Kidney (tissue), 14 donors: ENCODE measurements around the gene OSBPL10. TPM values are rescaled to one million over a fixed set of nuclear protein-coding genes. Genes with fewer than 3 reads are reported as not detected.
A peak's percentile ranks its signal among the peaks of the same experiment; 100 is the strongest.

Experiments
- DNase-seq, 5 donors: peaks; one replicate each; pipeline ENCODE4 v3.0.0-alpha.2; 2013 to 2020
- FAIRE-seq: peaks from 2 replicates; lab custom pipeline; 2012; peaks lifted over from hg19 to GRCh38; lab: Jason Lieb, UNC
- H3K27ac ChIP-seq, 2 donors: one replicate each; pipeline ENCODE4 v1.7.0; 2013; ENCODE audit warnings: low read depth in 2 of 2, low read length in 2 of 2, inconsistent platforms in 1 of 2
- H3K27me3 ChIP-seq: one replicate; pipeline ENCODE4 v1.7.1; 2013; ENCODE audit warnings: low read length, inconsistent platforms; ENCODE audit not compliant: control insufficient read depth, insufficient read depth
- H3K36me3 ChIP-seq, 3 donors: one replicate each; pipeline versions ENCODE4 v1.7.0 to v1.7.1; 2013; ENCODE audit warnings: low read length in 3 of 3, control low read depth in 1 of 3, inconsistent platforms in 1 of 3; ENCODE audit not compliant: insufficient read depth in 3 of 3, control insufficient read depth in 2 of 3
- H3K4me1 ChIP-seq, 3 donors: one replicate each; pipeline versions ENCODE4 v1.7.0 to v1.7.1; 2013; ENCODE audit warnings: low read length in 3 of 3, inconsistent platforms in 1 of 3, low read depth in 1 of 3; ENCODE audit not compliant: control insufficient read depth in 2 of 3, insufficient read depth in 2 of 3
- H3K4me3 ChIP-seq, 3 donors: one replicate each; pipeline versions ENCODE4 v1.7.0 to v1.8.1; 2013; ENCODE audit warnings: low read length in 3 of 3, control low read depth in 1 of 3, inconsistent platforms in 1 of 3
- H3K9ac ChIP-seq, 3 donors: one replicate each; pipeline versions ENCODE4 v1.7.0 to v1.7.1; 2013; ENCODE audit warnings: low read length in 3 of 3, control low read depth in 1 of 3, inconsistent platforms in 1 of 3
- H3K9me3 ChIP-seq, 3 donors: one replicate each; pipeline versions ENCODE4 v1.7.0 to v1.7.1; 2013; ENCODE audit warnings: low read length in 3 of 3, control low read depth in 1 of 3, inconsistent platforms in 1 of 3; ENCODE audit not compliant: control insufficient read depth in 2 of 3, insufficient read depth in 1 of 3
- intact Hi-C: fragments of 100-400 bp; cut with DNase I; formaldehyde crosslinking; loops from one replicate; pipeline ENCODE4 v1.11.1; 2022
- polyA plus RNA-seq: library from polyadenylated mRNA; stranded (reverse); fragments of 350-450 nt; fragmentation: Illumina TruSeq; extraction: RNeasy Lipid Tissue Mini Kit (QIAGEN cat#74804); gene quantifications from one replicate; pipeline ENCODE4 v1.2.3, GENCODE V29; 2014; ENCODE audit warnings: low read depth, low replicate concordance; ENCODE audit not compliant: insufficient read depth
- total RNA-seq: library from RNA; stranded (reverse); fragmentation: NEBNext Ultra II Directional; extraction: Animal tissue kit (Norgen Biotek cat#: 25700); gene quantifications from one replicate; pipeline ENCODE4 v1.2.1, GENCODE V29; 2021
- TF ChIP-seq, protein P1 (sequence below): IDR thresholded peaks from 3 replicates; pipeline ENCODE4 v1.5.1; 2012; ENCODE audit warnings: mild to moderate bottlenecking, moderate library complexity, borderline replicate concordance; ENCODE audit not compliant: insufficient read depth; ENCODE audit errors: extremely low read depth
- donor health status: control.
- donor health status: control.
- donor health status: control.
- donor health status: control.
- donor health status: control.
- donor health status: DM: yes; HTN: yes; CAD: no.
- donor health status: Normal renal cell carcinoma (clear cell type).

Gene OSBPL10
- total and polyA plus RNA-seq, 2 donors from 2014 or later = 11.8 to 89.3 TPM

DNA sequence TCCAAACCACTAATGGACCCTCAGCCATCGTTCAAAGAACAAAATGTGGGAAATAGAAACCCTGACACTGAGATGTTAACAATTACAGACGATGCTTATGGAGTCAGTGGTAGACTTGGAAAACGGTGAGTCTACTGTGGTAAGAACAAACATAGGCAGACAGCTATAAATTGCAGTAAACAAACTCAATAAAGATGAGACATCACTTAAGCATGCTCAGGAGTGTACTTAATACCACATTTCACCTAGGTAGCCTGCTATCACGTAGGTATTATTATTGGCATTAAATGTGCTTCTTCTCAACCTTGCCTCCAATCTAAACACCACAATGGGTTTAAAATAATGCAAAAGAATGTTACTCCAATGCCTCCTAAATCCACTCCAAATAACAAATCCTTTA is 2.5 kb downstream of the OSBPL10 start:
- TF ChIP-seq, protein P1, sequence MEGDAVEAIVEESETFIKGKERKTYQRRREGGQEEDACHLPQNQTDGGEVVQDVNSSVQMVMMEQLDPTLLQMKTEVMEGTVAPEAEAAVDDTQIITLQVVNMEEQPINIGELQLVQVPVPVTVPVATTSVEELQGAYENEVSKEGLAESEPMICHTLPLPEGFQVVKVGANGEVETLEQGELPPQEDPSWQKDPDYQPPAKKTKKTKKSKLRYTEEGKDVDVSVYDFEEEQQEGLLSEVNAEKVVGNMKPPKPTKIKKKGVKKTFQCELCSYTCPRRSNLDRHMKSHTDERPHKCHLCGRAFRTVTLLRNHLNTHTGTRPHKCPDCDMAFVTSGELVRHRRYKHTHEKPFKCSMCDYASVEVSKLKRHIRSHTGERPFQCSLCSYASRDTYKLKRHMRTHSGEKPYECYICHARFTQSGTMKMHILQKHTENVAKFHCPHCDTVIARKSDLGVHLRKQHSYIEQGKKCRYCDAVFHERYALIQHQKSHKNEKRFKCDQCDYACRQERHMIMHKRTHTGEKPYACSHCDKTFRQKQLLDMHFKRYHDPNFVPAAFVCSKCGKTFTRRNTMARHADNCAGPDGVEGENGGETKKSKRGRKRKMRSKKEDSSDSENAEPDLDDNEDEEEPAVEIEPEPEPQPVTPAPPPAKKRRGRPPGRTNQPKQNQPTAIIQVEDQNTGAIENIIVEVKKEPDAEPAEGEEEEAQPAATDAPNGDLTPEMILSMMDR = no peak
- H3K4me3 ChIP-seq = peak overlapping the region in 1 of 3 donors; percentile 88
- DNase-seq = no peak
- no peak overlapping the region for H3K9ac ChIP-seq
- H3K9me3 ChIP-seq = no peaks in the 10 kb centered on the region
- no peak for FAIRE-seq
- peaks cover 0 to 16% (median 5%) of the 10 kb centered on the region in 3 donors for H3K4me1 ChIP-seq
- no peaks in the 10 kb centered on the region for H3K36me3 ChIP-seq
- intact Hi-C loops = no loop called here
- no peaks in the 10 kb centered on the region for H3K27me3 ChIP-seq
- H3K27ac ChIP-seq = no peak overlapping the region

DNA sequence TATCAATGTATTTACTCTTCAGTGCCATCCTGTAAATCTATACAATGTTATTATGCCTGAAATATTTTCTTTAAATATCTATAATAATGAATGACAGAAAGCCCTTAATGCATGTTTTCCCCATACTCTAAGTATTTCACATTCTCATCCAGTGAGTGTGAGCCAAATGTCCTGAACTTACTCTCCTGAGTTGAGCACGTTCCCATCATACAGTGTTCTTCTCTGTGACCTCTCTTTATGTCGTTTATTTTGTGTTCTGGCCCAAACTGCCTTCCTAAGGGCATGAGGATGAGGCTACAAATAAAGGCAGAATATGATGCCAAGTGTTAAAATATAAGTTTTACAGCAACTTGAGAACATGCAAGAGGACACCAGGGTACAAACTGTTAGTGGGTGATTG is 3.3 kb downstream of the OSBPL10 start:
- Histone ChIP-seq H3K9ac (no peak overlapping the region), H3K4me3 (no peak overlapping the region), H3K9me3 (no peaks in the 10 kb centered on the region), H3K4me1 (peaks cover 0 to 16% (median 7%) of the 10 kb centered on the region in 3 donors), H3K27me3 (no peaks in the 10 kb centered on the region), H3K27ac (no peak overlapping the region), H3K36me3 (no peaks in the 10 kb centered on the region)
- DNase-seq = no peak
- intact Hi-C loops = no loop called here
- no peak for FAIRE-seq
- TF ChIP-seq, protein P1 = no peak

DNA sequence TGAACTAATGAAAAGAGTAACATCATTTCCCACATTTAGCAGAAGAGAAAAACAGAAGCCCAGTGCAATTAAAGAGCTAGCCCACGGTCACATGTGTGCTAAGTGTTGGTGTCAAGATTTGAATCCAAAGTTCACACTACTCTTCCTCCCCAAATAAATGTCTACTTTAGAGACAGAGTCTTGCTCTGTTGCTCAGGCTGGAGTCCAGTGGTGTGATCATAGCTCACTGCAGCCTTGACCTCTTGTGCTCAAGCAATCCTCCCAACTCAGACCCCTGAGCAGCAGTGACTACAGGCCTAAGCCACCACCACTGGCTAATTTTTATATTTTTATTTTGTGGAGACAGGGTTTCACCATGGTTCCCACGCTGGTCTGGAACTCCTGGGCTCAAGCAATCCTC is 4.8 kb downstream of the OSBPL10 start:
- DNase-seq = no peak

More for the DNA sequence above, 4.8 kb downstream of the OSBPL10 start:
- H3K4me3 ChIP-seq = no peak overlapping the region
- H3K4me1 ChIP-seq = peaks cover 0 to 16% (median 5%) of the 10 kb centered on the region in 3 donors
- H3K27me3 ChIP-seq = no peaks in the 10 kb centered on the region
- H3K27ac ChIP-seq = no peak overlapping the region
- no peak overlapping the region for H3K9ac ChIP-seq
- H3K36me3 ChIP-seq = no peaks in the 10 kb centered on the region
- TF ChIP-seq, protein P1 = no peak
- intact Hi-C loops = no loop called here
- no peaks in the 10 kb centered on the region for H3K9me3 ChIP-seq
- no peak for FAIRE-seq
